ENCODE results near the gene SLC5A12.

DNA sequence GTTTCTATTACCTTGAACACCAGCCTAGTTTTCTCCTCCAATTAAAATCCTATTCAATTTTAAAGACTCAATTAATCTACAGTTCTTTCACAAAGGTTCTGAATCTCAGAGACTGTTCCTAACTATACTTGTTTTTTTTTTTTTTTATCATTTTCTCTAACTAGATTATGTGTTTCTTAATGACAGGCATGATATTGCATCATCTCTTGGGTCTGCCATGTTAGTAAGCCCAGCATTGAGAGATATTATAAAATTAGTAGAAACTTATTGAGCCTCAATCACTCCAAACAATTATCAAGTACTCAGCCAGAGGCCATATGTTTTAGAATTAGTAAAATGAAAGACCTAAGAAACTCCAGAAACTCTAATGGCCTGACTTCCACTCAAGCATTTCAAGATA lies 28.1 kb upstream of the SLC5A12 start:
- TF ChIP-seq, protein P1, sequence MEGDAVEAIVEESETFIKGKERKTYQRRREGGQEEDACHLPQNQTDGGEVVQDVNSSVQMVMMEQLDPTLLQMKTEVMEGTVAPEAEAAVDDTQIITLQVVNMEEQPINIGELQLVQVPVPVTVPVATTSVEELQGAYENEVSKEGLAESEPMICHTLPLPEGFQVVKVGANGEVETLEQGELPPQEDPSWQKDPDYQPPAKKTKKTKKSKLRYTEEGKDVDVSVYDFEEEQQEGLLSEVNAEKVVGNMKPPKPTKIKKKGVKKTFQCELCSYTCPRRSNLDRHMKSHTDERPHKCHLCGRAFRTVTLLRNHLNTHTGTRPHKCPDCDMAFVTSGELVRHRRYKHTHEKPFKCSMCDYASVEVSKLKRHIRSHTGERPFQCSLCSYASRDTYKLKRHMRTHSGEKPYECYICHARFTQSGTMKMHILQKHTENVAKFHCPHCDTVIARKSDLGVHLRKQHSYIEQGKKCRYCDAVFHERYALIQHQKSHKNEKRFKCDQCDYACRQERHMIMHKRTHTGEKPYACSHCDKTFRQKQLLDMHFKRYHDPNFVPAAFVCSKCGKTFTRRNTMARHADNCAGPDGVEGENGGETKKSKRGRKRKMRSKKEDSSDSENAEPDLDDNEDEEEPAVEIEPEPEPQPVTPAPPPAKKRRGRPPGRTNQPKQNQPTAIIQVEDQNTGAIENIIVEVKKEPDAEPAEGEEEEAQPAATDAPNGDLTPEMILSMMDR (IDR thresholded peaks at IDR 0.05) = no peak
- no peak for TF ChIP-seq POLR2A (IDR thresholded peaks at IDR 0.05)
